Measurements from ENCODE around the gene LPAR2.
"Not testable (repeated sequence)": the region's sequence is repeated elsewhere in the genome, so short reads cannot be mapped to it uniquely, and the experiment has no call there.

LPAR2 gene

GRCh38 chr19:19626516-19627472 is 1.2 kb downstream of the LPAR2 start:
- Histone ChIP-seq H3K4me1 (ENCODE audit: control insufficient read depth in 1 of 2, insufficient read depth in 2 of 2, low read length in 2 of 2) (peaks cover 0 to 16% of the 10 kb centered on the region in 2 donors), H3K27ac (ENCODE audit: low read length) (no peak overlapping the region), H3K4me3 (ENCODE audit: low read depth in 1 of 2, low read length in 2 of 2) (peak overlapping the region in 1 of 2 donors; percentile 57), H3K36me3 (ENCODE audit: control insufficient read depth in 1 of 2, insufficient read depth in 2 of 2, low read length in 2 of 2) (no peaks in the 10 kb centered on the region), H3K27me3 (ENCODE audit: low read depth, low read length) (no peaks in the 10 kb centered on the region), H3K9me3 (ENCODE audit: control insufficient read depth in 1 of 2, low read length in 2 of 2) (no peaks in the 10 kb centered on the region)

GRCh38 chr19:19624032-19624570 is 3.9 kb downstream of the LPAR2 start:
- Histone ChIP-seq H3K27me3 (ENCODE audit: low read depth, low read length) (no peaks in the 10 kb centered on the region), H3K9me3 (ENCODE audit: control insufficient read depth in 1 of 2, low read length in 2 of 2) (no peaks in the 10 kb centered on the region), H3K36me3 (ENCODE audit: control insufficient read depth in 1 of 2, insufficient read depth in 2 of 2, low read length in 2 of 2) (no peaks in the 10 kb centered on the region), H3K27ac (ENCODE audit: low read length) (no peak overlapping the region), H3K4me3 (ENCODE audit: low read depth in 1 of 2, low read length in 2 of 2) (no peak overlapping the region), H3K4me1 (ENCODE audit: control insufficient read depth in 1 of 2, insufficient read depth in 2 of 2, low read length in 2 of 2) (peaks cover 0 to 17% of the 10 kb centered on the region in 2 donors)

- no peak overlapping the region for H3K27ac ChIP-seq (ENCODE audit: low read length)
- H3K4me1 ChIP-seq (ENCODE audit: control insufficient read depth in 1 of 2, insufficient read depth in 2 of 2, low read length in 2 of 2) = peaks cover 0 to 19% of the 10 kb centered on the region in 2 donors
- H3K36me3 ChIP-seq (ENCODE audit: control insufficient read depth in 1 of 2, insufficient read depth in 2 of 2, low read length in 2 of 2) = no peaks in the 10 kb centered on the region
- no peaks in the 10 kb centered on the region for H3K27me3 ChIP-seq (ENCODE audit: low read depth, low read length)
- H3K9me3 ChIP-seq (ENCODE audit: control insufficient read depth in 1 of 2, low read length in 2 of 2) = no peaks in the 10 kb centered on the region
- no peak overlapping the region for H3K4me3 ChIP-seq (ENCODE audit: low read depth in 1 of 2, low read length in 2 of 2)
Measured at GRCh38 chr19:19623383-19623782, 4.6 kb downstream of the LPAR2 start.

- H3K36me3 ChIP-seq (ENCODE audit: control insufficient read depth in 1 of 2, insufficient read depth in 2 of 2, low read length in 2 of 2) = no peaks in the 10 kb centered on the region
Measured at GRCh38 chr19:19619849-19620210, 8.2 kb downstream of the LPAR2 start.

GRCh38 chr19:19619181-19619848 is 8.7 kb downstream of the LPAR2 start:
- Histone ChIP-seq H3K27ac (ENCODE audit: low read length) (no peak overlapping the region), H3K4me1 (ENCODE audit: control insufficient read depth in 1 of 2, insufficient read depth in 2 of 2, low read length in 2 of 2) (peaks cover 0 to 11% of the 10 kb centered on the region in 2 donors), H3K9me3 (ENCODE audit: control insufficient read depth in 1 of 2, low read length in 2 of 2) (no peaks in the 10 kb centered on the region), H3K4me3 (ENCODE audit: low read depth in 1 of 2, low read length in 2 of 2) (peak overlapping the region; percentile 21 to 56), H3K27me3 (ENCODE audit: low read depth, low read length) (no peaks in the 10 kb centered on the region), H3K36me3 (ENCODE audit: control insufficient read depth in 1 of 2, insufficient read depth in 2 of 2, low read length in 2 of 2) (no peaks in the 10 kb centered on the region)

More at GRCh38 chr19:19619849-19620210, 8.2 kb downstream of the LPAR2 start:
- Histone ChIP-seq H3K27me3 (ENCODE audit: low read depth, low read length) (no peaks in the 10 kb centered on the region), H3K4me3 (ENCODE audit: low read depth in 1 of 2, low read length in 2 of 2) (no peak overlapping the region), H3K27ac (ENCODE audit: low read length) (no peak overlapping the region), H3K4me1 (ENCODE audit: control insufficient read depth in 1 of 2, insufficient read depth in 2 of 2, low read length in 2 of 2) (peaks cover 0 to 11% of the 10 kb centered on the region in 2 donors), H3K9me3 (ENCODE audit: control insufficient read depth in 1 of 2, low read length in 2 of 2) (no peaks in the 10 kb centered on the region)

GRCh38 chr19:19618219-19619051 is 9.6 kb downstream of the LPAR2 start, which contains the start of gene PBX4:
TSS of gene PBX4 (minus strand) at chr19:19618687. CDS start at chr19:19618629, 58 bp downstream.
- Histone ChIP-seq H3K4me1 (ENCODE audit: control insufficient read depth in 1 of 2, insufficient read depth in 2 of 2, low read length in 2 of 2) (peaks cover 0 to 11% of the 10 kb centered on the region in 2 donors), H3K4me3 (ENCODE audit: low read depth in 1 of 2, low read length in 2 of 2) (peak within 1 kb of the TSS; percentile 39 to 56), H3K9me3 (ENCODE audit: control insufficient read depth in 1 of 2, low read length in 2 of 2) (no peaks in the 10 kb centered on the region), H3K27me3 (ENCODE audit: low read depth, low read length) (no peaks in the 10 kb centered on the region), H3K27ac (ENCODE audit: low read length) (no peak within 1 kb of the TSS), H3K36me3 (ENCODE audit: control insufficient read depth in 1 of 2, insufficient read depth in 2 of 2, low read length in 2 of 2) (no peaks in the 10 kb centered on the region)

GRCh38 chr19:19615086-19615485 is 12.9 kb downstream of the LPAR2 start:
- no peak overlapping the region for H3K27ac ChIP-seq (ENCODE audit: low read length)
- H3K27me3 ChIP-seq (ENCODE audit: low read depth, low read length) = no peaks in the 10 kb centered on the region

GRCh38 chr19:19613506-19613905 is 14.5 kb downstream of the LPAR2 start:
- H3K27me3 ChIP-seq (ENCODE audit: low read depth, low read length) = no peaks in the 10 kb centered on the region
- H3K27ac ChIP-seq (ENCODE audit: low read length) = no peak overlapping the region

More at GRCh38 chr19:19615086-19615485, 12.9 kb downstream of the LPAR2 start:
- no peaks in the 10 kb centered on the region for H3K9me3 ChIP-seq (ENCODE audit: control insufficient read depth in 1 of 2, low read length in 2 of 2)
- H3K36me3 ChIP-seq (ENCODE audit: control insufficient read depth in 1 of 2, insufficient read depth in 2 of 2, low read length in 2 of 2) = no peaks in the 10 kb centered on the region
- H3K4me3 ChIP-seq (ENCODE audit: low read depth in 1 of 2, low read length in 2 of 2) = no peak overlapping the region
- H3K4me1 ChIP-seq (ENCODE audit: control insufficient read depth in 1 of 2, insufficient read depth in 2 of 2, low read length in 2 of 2) = peaks cover 0 to 11% of the 10 kb centered on the region in 2 donors

GRCh38 chr19:19610376-19611202 is 17.4 kb downstream of the LPAR2 start:
- H3K9me3 ChIP-seq (ENCODE audit: control insufficient read depth in 1 of 2, low read length in 2 of 2) = no peaks in the 10 kb centered on the region
- H3K36me3 ChIP-seq (ENCODE audit: control insufficient read depth in 1 of 2, insufficient read depth in 2 of 2, low read length in 2 of 2) = no peaks in the 10 kb centered on the region
- H3K27ac ChIP-seq (ENCODE audit: low read length) = no peak overlapping the region
- no peaks in the 10 kb centered on the region for H3K4me1 ChIP-seq (ENCODE audit: control insufficient read depth in 1 of 2, insufficient read depth in 2 of 2, low read length in 2 of 2)
- no peaks in the 10 kb centered on the region for H3K27me3 ChIP-seq (ENCODE audit: low read depth, low read length)
- no peak overlapping the region for H3K4me3 ChIP-seq (ENCODE audit: low read depth in 1 of 2, low read length in 2 of 2)

More at GRCh38 chr19:19613506-19613905, 14.5 kb downstream of the LPAR2 start:
- no peak overlapping the region for H3K4me3 ChIP-seq (ENCODE audit: low read depth in 1 of 2, low read length in 2 of 2)
- no peaks in the 10 kb centered on the region for H3K9me3 ChIP-seq (ENCODE audit: control insufficient read depth in 1 of 2, low read length in 2 of 2)
- H3K4me1 ChIP-seq (ENCODE audit: control insufficient read depth in 1 of 2, insufficient read depth in 2 of 2, low read length in 2 of 2) = peaks cover 0 to 4% of the 10 kb centered on the region in 2 donors
- no peaks in the 10 kb centered on the region for H3K36me3 ChIP-seq (ENCODE audit: control insufficient read depth in 1 of 2, insufficient read depth in 2 of 2, low read length in 2 of 2)

- H3K27me3 ChIP-seq (ENCODE audit: low read depth, low read length); H3K9me3 ChIP-seq (ENCODE audit: control insufficient read depth in 1 of 2, low read length in 2 of 2); H3K27ac ChIP-seq (ENCODE audit: low read length); H3K4me3 ChIP-seq (ENCODE audit: low read depth in 1 of 2, low read length in 2 of 2); H3K4me1 ChIP-seq (ENCODE audit: control insufficient read depth in 1 of 2, insufficient read depth in 2 of 2, low read length in 2 of 2); H3K36me3 ChIP-seq (ENCODE audit: control insufficient read depth in 1 of 2, insufficient read depth in 2 of 2, low read length in 2 of 2): not testable (repeated sequence)
Measured at GRCh38 chr19:19606686-19607085, 21.3 kb downstream of the LPAR2 start.

Data from muscle layer of duodenum (tissue), 2 donors.